ENCODE measurements around the gene SLFN12.

- no peak for TF ChIP-seq CTCF (IDR thresholded peaks at IDR 0.05)
- TF ChIP-seq USF2 (CRISPR knock-in tag; IDR thresholded peaks at IDR 0.05) = no peak
- no peak for TF ChIP-seq ZBTB43 (CRISPR knock-in tag; IDR thresholded peaks at IDR 0.05)
- no peak for TF ChIP-seq NR1H2 (CRISPR knock-in tag; IDR thresholded peaks at IDR 0.05)
- TF ChIP-seq ZNF512 (CRISPR knock-in tag; IDR thresholded peaks at IDR 0.05; ENCODE audit: borderline replicate concordance) = no peak
- no peak for TF ChIP-seq ATF6 (CRISPR knock-in tag; IDR thresholded peaks at IDR 0.05)
- TF ChIP-seq E2F4 (CRISPR knock-in tag; IDR thresholded peaks at IDR 0.05; ENCODE audit: borderline replicate concordance, low read depth) = no peak
- TF ChIP-seq TEAD4 (CRISPR knock-in tag; IDR thresholded peaks at IDR 0.05) = no peak
- no peak for TF ChIP-seq NR2C2 (CRISPR knock-in tag; IDR thresholded peaks at IDR 0.05)
- TF ChIP-seq GABPB1 (CRISPR knock-in tag; IDR thresholded peaks at IDR 0.05) = no peak
- TF ChIP-seq HMGA2 (CRISPR knock-in tag; IDR thresholded peaks at IDR 0.05) = no peak
- no peak for TF ChIP-seq E2F1 (CRISPR knock-in tag; IDR thresholded peaks at IDR 0.05)
- TF ChIP-seq ESRRA (CRISPR knock-in tag; IDR thresholded peaks at IDR 0.05; ENCODE audit: borderline replicate concordance) = no peak
- TF ChIP-seq ATF2 (CRISPR knock-in tag; IDR thresholded peaks at IDR 0.05; ENCODE audit: borderline replicate concordance, low read depth) = no peak
Observed at GRCh38 chr17:35404360-35404759, 27.9 kb downstream of the SLFN12 start.
